HepG2 (cell line): Measurements from ENCODE around the gene ACAP2. TPM values are rescaled to one million over a fixed set of nuclear protein-coding genes. Genes with fewer than 3 reads are reported as not detected.

Experiments used
- ATAC-seq: fragments of 200-7000 bp; cut with Tn5 transposase; 3 replicates; pipeline ENCODE4 v1.9.1; 2020; ENCODE audit warnings: mild to moderate bottlenecking, moderate library complexity
- BruUV-seq: library from RNA; stranded (reverse); fragments of 400-500 nt; replicated peaks from 2 replicates; lab custom pipeline; 2021; lab: Mats Ljungman, UMichigan
- CTCF ChIA-PET: fragments of 300-600 bp; formaldehyde crosslinking; extraction: SDS; loops from one replicate; lab custom pipeline; 2021; ENCODE audit warnings: low total read pairs, inconsistent platforms, low intra/inter-chr PET ratio; lab: Yijun Ruan, JAX
- POLR2A ChIA-PET: fragments of 350-600 bp; sonication (Branson Sonifier 250); formaldehyde crosslinking; loops from one replicate; lab custom pipeline; 2020; ENCODE audit warnings: antibody characterized with exemption, inconsistent platforms; lab: Yijun Ruan, JAX
- DNase-seq: peaks from one replicate; pipeline ENCODE4 v3.0.0-alpha.2; 2015; ENCODE audit warnings: low spot score
- FAIRE-seq: peaks from 3 replicates; lab custom pipeline; 2011; peaks lifted over from hg19 to GRCh38; lab: Jason Lieb, UNC
- H2AFZ ChIP-seq: one replicate; pipeline ENCODE4 v1.6.1; 2011; ENCODE audit warnings: low read length, inconsistent platforms
- H3K27ac ChIP-seq: fragments of 300-600 bp; 3 replicates; pipeline ENCODE4 v1.8.0; 2011; ENCODE audit warnings: mixed run types, mild to moderate bottlenecking, mixed read lengths, low read length, inconsistent platforms; ENCODE audit not compliant: insufficient read depth; ENCODE audit errors: extremely low read length
- H3K27me3 ChIP-seq, 2 experiments: fragments of 200-600 bp in 1 of 2; 2 replicates in 1 of 2; 3 replicates in 1 of 2; pipeline versions ENCODE4 v1.6.0 to v1.8.0; 2011; ENCODE audit warnings: low read length in 2 of 2, mild to moderate bottlenecking in 2 of 2, moderate library complexity in 2 of 2, inconsistent platforms in 1 of 2; ENCODE audit not compliant: insufficient read depth in 2 of 2, control insufficient read depth in 1 of 2
- H3K36me3 ChIP-seq, 2 experiments: fragments of 200-600 bp in 1 of 2; replicated peaks in 1 of 2; 2 replicates in 1 of 2; 3 replicates in 1 of 2; pipeline versions ENCODE4 v1.5.1 to v1.8.0; 2011; ENCODE audit warnings: low read length in 2 of 2, inconsistent platforms in 1 of 2; ENCODE audit not compliant: insufficient read depth in 2 of 2, control insufficient read depth in 1 of 2
- H3K4me1 ChIP-seq: 2 replicates; pipeline ENCODE4 v1.5.1; 2012; ENCODE audit warnings: low read length, inconsistent platforms; ENCODE audit not compliant: insufficient read depth
- H3K4me2 ChIP-seq: 2 replicates; pipeline ENCODE4 v1.6.0; 2011; ENCODE audit warnings: low read depth, low read length, inconsistent platforms
- H3K4me3 ChIP-seq, 3 experiments: fragments of 200-600 bp in 1 of 3; sonication (generic), shearing (Covaris generic) in 1 of 3; replicated peaks in 1 of 3; 2 replicates each; pipeline ENCODE4 v1.5.1; 2011 to 2016; ENCODE audit warnings: low read length in 3 of 3, inconsistent platforms in 2 of 3, low read depth in 2 of 3, mild to moderate bottlenecking in 2 of 3, control low read depth in 1 of 3, mixed read lengths in 1 of 3; ENCODE audit not compliant: insufficient read depth in 1 of 3
- H3K79me2 ChIP-seq: one replicate; pipeline ENCODE4 v1.6.1; 2011; ENCODE audit warnings: low read length, inconsistent platforms; ENCODE audit not compliant: insufficient read depth
- H3K9ac ChIP-seq: 2 replicates; pipeline ENCODE4 v1.6.0; 2011; ENCODE audit warnings: mild to moderate bottlenecking, low read depth, low read length, inconsistent platforms; ENCODE audit not compliant: insufficient read depth
- H3K9me3 ChIP-seq: 2 replicates; pipeline ENCODE4 v1.5.1; 2012; ENCODE audit warnings: mild to moderate bottlenecking, low read length
- H4K20me1 ChIP-seq: 2 replicates; pipeline ENCODE4 v1.6.0; 2011; ENCODE audit warnings: inconsistent platforms, mild to moderate bottlenecking, low read length, moderate library complexity; ENCODE audit not compliant: insufficient read depth
- ATF7 ChIP-seq, 2 experiments: fragments of 450-650 bp in 1 of 2; sonication (generic) in 1 of 2; formaldehyde crosslinking in 1 of 2; IDR thresholded peaks; 2 replicates each; pipeline versions ENCODE4 v1.4.0 to v1.6.1; 2016 to 2020; ENCODE audit warnings: antibody characterized with exemption in 1 of 2, mild to moderate bottlenecking in 1 of 2, missing genetic modification reagents in 1 of 2
- BRCA1 ChIP-seq: sonication (generic); formaldehyde crosslinking; IDR thresholded peaks from 2 replicates; pipeline ENCODE4 v1.4.0; 2020; ENCODE audit warnings: missing genetic modification reagents
- GZF1 ChIP-seq: sonication (generic); formaldehyde crosslinking; IDR thresholded peaks from 2 replicates; pipeline ENCODE4 v1.5.1; 2020; ENCODE audit warnings: mild to moderate bottlenecking, missing genetic modification reagents
- ZKSCAN1 ChIP-seq: fragments of 150-350 bp; IDR thresholded peaks from 2 replicates; pipeline ENCODE4 v1.6.1; 2014; ENCODE audit warnings: low read length
- ZNF746 ChIP-seq: sonication (generic); formaldehyde crosslinking; IDR thresholded peaks from 2 replicates; pipeline ENCODE4 v1.8.0; 2022; ENCODE audit warnings: mild to moderate bottlenecking, missing genetic modification reagents
- WGBS: methylation state at CpG from one replicate; pipeline ENCODE4 v1.1.6; 2017; ENCODE audit warnings: low lambda C conversion rate; 5-methylcytosine and 5-hydroxymethylcytosine counted together
- in situ Hi-C: cut with HindIII; loops from 2 replicates; pipeline ENCODE4 v1.10.0; 2017; ENCODE audit warnings: low pct_unique_long_range_greater_than_20kb; ENCODE audit not compliant: extremely low pct_ligation_motif_present
- intact Hi-C: fragments of 100-400 bp; cut with micrococcal nuclease; formaldehyde crosslinking; loops from one replicate; pipeline ENCODE4 v1.10.0; 2022; ENCODE audit not compliant: unreplicated experiment
- polyA plus RNA-seq, 8 experiments: library from polyadenylated mRNA; depleted of rRNA in 3 of 8; stranded (reverse) in 7 of 8; unstranded in 1 of 8; fragments of >200 nt; fragmentation: Illumina TruSeq in 4 of 8; extraction: Trizol in 4 of 8; gene quantifications; 2 replicates each; pipeline versions ENCODE4 v1.2.1 to v1.2.3, GENCODE V29; 2011 to 2016; ENCODE audit warnings: low read depth in 4 of 8, missing spikeins in 1 of 8, mixed read lengths in 1 of 8; ENCODE audit not compliant: insufficient read depth in 1 of 8
- total RNA-seq, 5 experiments: library from RNA; depleted of rRNA; stranded (reverse); fragments of >200 nt; fragmentation: Illumina TruSeq; extraction: Trizol; gene quantifications; 2 replicates each; pipeline ENCODE4 v1.2.3, GENCODE V29; 2016; ENCODE audit warnings: low read depth in 1 of 5
- TF ChIP-seq, protein P1 (sequence below): sonication (generic); formaldehyde crosslinking; IDR thresholded peaks from 2 replicates; pipeline ENCODE4 v1.4.0; 2020; ENCODE audit warnings: missing genetic modification reagents; ENCODE audit errors: not compliant biosample characterization
- TF ChIP-seq, protein P2 (sequence below): fragments of 450-650 bp; IDR thresholded peaks from 2 replicates; pipeline ENCODE4 v1.6.1; 2016

Gene ACAP2
- total and polyA plus RNA-seq, 2 of the 13 experiments (the other 11 are each of a cell fraction or from before 2014, with no cell fraction given), result 7.3 to 23.9 TPM

DNA sequence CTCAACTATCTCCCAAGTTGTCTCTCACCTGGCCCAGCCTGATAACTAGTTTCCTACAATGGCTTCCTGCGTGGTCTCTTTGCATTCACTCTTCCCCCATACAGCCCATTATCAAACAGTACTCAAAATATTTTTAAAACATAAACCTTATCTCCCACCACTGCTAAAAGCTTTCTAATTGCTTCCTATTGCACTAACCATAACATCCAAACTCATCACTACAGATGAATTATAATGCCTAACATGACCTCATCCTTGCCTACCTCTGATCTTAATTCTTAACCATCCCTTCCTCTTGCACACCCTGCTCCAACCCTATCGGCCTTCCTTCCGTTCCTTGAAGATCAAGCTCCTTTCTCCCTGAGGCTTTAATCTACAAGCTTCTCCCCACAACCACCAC, 17.0 kb downstream of the ACAP2 start:
- ATAC-seq, result no peak
- Histone ChIP-seq H3K4me3 (no peak overlapping the region), H3K27ac (no peak overlapping the region), H3K9me3 (no peaks in the 10 kb centered on the region), H3K9ac (no peak overlapping the region), H3K4me1 (no peaks in the 10 kb centered on the region), H3K36me3 (no peaks in the 10 kb centered on the region), H3K4me2 (no peak overlapping the region), H3K27me3 (no peaks in the 10 kb centered on the region; a peak in 1 of 5 replicates), H3K79me2 (peaks cover 53% of the 10 kb centered on the region), H4K20me1 (no peaks in the 10 kb centered on the region), H2AFZ (no peak overlapping the region)
- TF ChIP-seq, protein P1, sequence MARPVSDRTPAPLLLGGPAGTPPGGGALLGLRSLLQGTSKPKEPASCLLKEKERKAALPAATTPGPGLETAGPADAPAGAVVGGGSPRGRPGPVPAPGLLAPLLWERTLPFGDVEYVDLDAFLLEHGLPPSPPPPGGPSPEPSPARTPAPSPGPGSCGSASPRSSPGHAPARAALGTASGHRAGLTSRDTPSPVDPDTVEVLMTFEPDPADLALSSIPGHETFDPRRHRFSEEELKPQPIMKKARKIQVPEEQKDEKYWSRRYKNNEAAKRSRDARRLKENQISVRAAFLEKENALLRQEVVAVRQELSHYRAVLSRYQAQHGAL (CRISPR knock-in tag), result no peak
- TF ChIP-seq ATF7 (IDR thresholded peaks at IDR 0.05) (0 out of 2 replicates have a peak, but pooled peaks have one; percentile 31), ATF7 (CRISPR knock-in tag; IDR thresholded peaks at IDR 0.05) (no peak), BRCA1 (CRISPR knock-in tag) (no peak)
- TF ChIP-seq, protein P2, sequence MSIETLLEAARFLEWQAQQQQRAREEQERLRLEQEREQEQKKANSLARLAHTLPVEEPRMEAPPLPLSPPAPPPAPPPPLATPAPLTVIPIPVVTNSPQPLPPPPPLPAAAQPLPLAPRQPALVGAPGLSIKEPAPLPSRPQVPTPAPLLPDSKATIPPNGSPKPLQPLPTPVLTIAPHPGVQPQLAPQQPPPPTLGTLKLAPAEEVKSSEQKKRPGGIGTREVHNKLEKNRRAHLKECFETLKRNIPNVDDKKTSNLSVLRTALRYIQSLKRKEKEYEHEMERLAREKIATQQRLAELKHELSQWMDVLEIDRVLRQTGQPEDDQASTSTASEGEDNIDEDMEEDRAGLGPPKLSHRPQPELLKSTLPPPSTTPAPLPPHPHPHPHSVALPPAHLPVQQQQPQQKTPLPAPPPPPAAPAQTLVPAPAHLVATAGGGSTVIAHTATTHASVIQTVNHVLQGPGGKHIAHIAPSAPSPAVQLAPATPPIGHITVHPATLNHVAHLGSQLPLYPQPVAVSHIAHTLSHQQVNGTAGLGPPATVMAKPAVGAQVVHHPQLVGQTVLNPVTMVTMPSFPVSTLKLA, result no peak
- DNase-seq, result no peak
- in situ Hi-C loops, result no loop called here
- POLR2A ChIA-PET, result no interaction called here
- WGBS, result 96% methylated on average over 3 of the region's 3 CpGs
- intact Hi-C loops, result no loop called here
- BruUV-seq, result no TSS peak
- CTCF ChIA-PET, result no interaction called here
- no peak for FAIRE-seq

DNA sequence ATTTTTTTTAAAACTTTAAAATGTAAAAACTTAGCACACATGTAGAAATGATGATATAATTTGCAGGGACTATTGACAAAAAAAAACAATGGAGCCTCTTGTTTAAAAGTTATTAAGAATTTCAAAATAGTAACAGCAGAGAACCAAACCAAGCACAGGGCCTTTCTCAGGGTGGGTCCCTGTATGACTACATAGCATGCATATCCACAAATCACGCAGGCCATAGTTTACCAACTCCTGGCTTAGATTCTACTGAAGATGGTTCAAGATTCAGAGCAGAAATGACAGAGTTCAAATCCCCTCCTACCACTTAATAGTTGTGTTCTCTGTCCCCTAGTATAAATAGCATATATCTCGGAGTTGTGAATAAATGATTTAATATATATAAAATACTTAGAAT, 19.0 kb downstream of the ACAP2 start:
- Histone ChIP-seq H3K9ac (no peak overlapping the region), H3K27ac (no peak overlapping the region), H2AFZ (no peak overlapping the region), H3K9me3 (no peaks in the 10 kb centered on the region), H3K79me2 (peaks cover 38% of the 10 kb centered on the region), H3K4me1 (no peaks in the 10 kb centered on the region), H3K4me3 (no peak overlapping the region), H3K27me3 (no peaks in the 10 kb centered on the region; a peak in 1 of 5 replicates), H4K20me1 (no peaks in the 10 kb centered on the region), H3K4me2 (no peak overlapping the region), H3K36me3 (no peaks in the 10 kb centered on the region)
- ChIA-PET POLR2A (no interaction called here), CTCF (no interaction called here)
- ATAC-seq (no peak), DNase-seq (no peak), FAIRE-seq (no peak)
- intact Hi-C loops, result no loop called here
- no TSS peak for BruUV-seq
- TF ChIP-seq ZKSCAN1, result no peak
- TF ChIP-seq GZF1, result no peak
- no peak for TF ChIP-seq ZNF746 (CRISPR knock-in tag)
- WGBS, result 98% methylated on average over 2 of the region's 2 CpGs
- in situ Hi-C loops, result no loop called here
